Right lobe of liver (tissue), 6 donors: Measurements from ENCODE around the gene SYNE4. TPM values are rescaled to one million over a fixed set of nuclear protein-coding genes. Genes with fewer than 3 reads are reported as not detected.
"Not testable (repeated sequence)": the region's sequence is repeated elsewhere in the genome, so short reads cannot be mapped to it uniquely, and the experiment has no call there.

Experiments
- ATAC-seq, 4 donors: fragments of 200-7000 bp; cut with Tn5 transposase; one replicate each; pipeline ENCODE4 v1.9.1; 2020; ENCODE audit warnings: mild to moderate bottlenecking in 4 of 4, moderate library complexity in 4 of 4
- DNase-seq, 3 donors: peaks; one replicate each; pipeline ENCODE4 v3.0.0-alpha.2; 2020
- H3K27ac ChIP-seq, 3 donors: fragments of 200-600 bp; one replicate each; pipeline ENCODE4 v1.8.0; 2022
- H3K27me3 ChIP-seq, 2 donors: fragments of 200-600 bp; one replicate each; pipeline ENCODE4 v1.8.0; 2022
- H3K36me3 ChIP-seq, 4 donors: fragments of 200-600 bp; sonication (generic) in 1 of 4; one replicate each; pipeline versions ENCODE4 v1.5.1 to v1.8.0; 2017 to 2022; ENCODE audit warnings: control low read depth in 1 of 4
- H3K4me1 ChIP-seq, 4 donors: fragments of 200-600 bp; sonication (generic) in 1 of 4; one replicate each; pipeline versions ENCODE4 v1.5.1 to v1.8.0; 2017 to 2022; ENCODE audit warnings: control low read depth in 1 of 4
- H3K4me3 ChIP-seq, 3 donors: fragments of 200-600 bp; one replicate each; pipeline ENCODE4 v1.8.0; 2022
- H3K9me3 ChIP-seq, 4 donors: fragments of 200-600 bp; sonication (generic) in 1 of 4; one replicate each; pipeline versions ENCODE4 v1.5.1 to v1.8.0; 2017 to 2022; ENCODE audit warnings: control low read depth in 1 of 4
- POLR2A ChIP-seq: fragments of 450-650 bp; IDR thresholded peaks from one replicate; pipeline ENCODE4 v1.6.1; 2017; ENCODE audit warnings: antibody characterized with exemption, mild to moderate bottlenecking
- WGBS: methylation state at CpG from one replicate; pipeline ENCODE4 v1.1.6; 2018; ENCODE audit warnings: low coverage, low lambda C conversion rate; ENCODE audit not compliant: insufficient coverage; ENCODE audit errors: missing lambda C conversion rate; 5-methylcytosine and 5-hydroxymethylcytosine counted together
- intact Hi-C, 2 donors: fragments of 100-400 bp; cut with DNase I; formaldehyde crosslinking; loops; one replicate each; pipeline versions ENCODE4 v1.11.2 to v1.14.1; 2022
- total RNA-seq, 6 experiments: library from RNA; depleted of rRNA in 2 of 6; stranded (reverse); fragments of >200 nt in 2 of 6; fragmentation: NEBNext Ultra II Directional in 3 of 6; extraction: Animal tissue kit (Norgen Biotek cat#: 25700) in 3 of 6; gene quantifications; one replicate each; pipeline versions ENCODE4 v1.1.0 to v1.2.4, GENCODE V29; 2016 to 2023
- TF ChIP-seq, protein P1 (sequence below), 4 donors: fragments of 200-600 bp in 3 of 4; fragments of 450-650 bp in 1 of 4; IDR thresholded peaks; one replicate each; pipeline versions ENCODE4 v1.5.1 to v1.8.0; 2016 to 2022; ENCODE audit warnings: antibody characterized with exemption in 4 of 4, mild to moderate bottlenecking in 2 of 4
- donor health status: DM: no; HTN: yes; CAD: no.
- donor health status: DM: no; HTN: no; CAD: no.
- donor health status: DM: no; HTN: no; CAD: no.
- donor health status: DM: no; HTN: yes; CAD: no.
- donor health status: DM: no; HTN: yes; CAD: no.

The SYNE4 gene
- total RNA-seq, 6 experiments from 2014 or later = 3.9 to 7.5 (median 7.0) TPM

DNA sequence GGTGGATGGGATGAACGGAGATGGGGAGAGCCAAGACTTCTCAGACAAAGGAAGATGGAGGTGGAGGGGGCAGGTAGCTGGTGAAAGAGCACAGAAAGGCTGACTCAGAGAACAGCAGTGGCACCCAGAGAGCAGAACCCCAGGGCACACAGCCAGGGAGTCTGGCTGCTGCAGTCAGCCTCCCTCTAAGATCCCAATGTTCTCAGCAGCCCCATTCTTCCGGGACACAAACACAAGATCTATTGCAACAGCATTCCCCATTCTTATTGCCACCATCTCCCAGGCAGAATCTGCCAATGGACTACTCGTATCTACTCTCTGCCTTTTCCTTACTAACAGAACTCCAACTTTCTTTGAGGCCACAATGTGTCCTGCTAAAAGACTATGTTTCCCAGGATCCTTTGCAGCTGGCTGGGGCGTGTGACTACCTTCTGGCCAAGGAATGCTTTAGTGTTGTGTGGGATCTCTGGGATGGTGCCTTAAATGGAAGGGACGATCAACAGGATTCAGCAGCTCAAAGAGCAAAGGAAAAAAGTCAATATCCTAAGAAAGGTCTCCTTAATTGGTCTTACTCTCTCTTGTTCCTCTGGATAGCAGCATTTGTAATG is 37.9 kb upstream of the SYNE4 start:
- 88% methylated on average over 5 of the region's 5 CpGs for WGBS
- Histone ChIP-seq H3K4me1 (no peaks in the 10 kb centered on the region), H3K27me3 (no peaks in the 10 kb centered on the region), H3K36me3 (no peaks in the 10 kb centered on the region), H3K4me3 (no peak overlapping the region), H3K9me3 (no peaks in the 10 kb centered on the region), H3K27ac (no peak overlapping the region)
- intact Hi-C loops = no loop called here
- TF ChIP-seq POLR2A = no peak
- TF ChIP-seq, protein P1, sequence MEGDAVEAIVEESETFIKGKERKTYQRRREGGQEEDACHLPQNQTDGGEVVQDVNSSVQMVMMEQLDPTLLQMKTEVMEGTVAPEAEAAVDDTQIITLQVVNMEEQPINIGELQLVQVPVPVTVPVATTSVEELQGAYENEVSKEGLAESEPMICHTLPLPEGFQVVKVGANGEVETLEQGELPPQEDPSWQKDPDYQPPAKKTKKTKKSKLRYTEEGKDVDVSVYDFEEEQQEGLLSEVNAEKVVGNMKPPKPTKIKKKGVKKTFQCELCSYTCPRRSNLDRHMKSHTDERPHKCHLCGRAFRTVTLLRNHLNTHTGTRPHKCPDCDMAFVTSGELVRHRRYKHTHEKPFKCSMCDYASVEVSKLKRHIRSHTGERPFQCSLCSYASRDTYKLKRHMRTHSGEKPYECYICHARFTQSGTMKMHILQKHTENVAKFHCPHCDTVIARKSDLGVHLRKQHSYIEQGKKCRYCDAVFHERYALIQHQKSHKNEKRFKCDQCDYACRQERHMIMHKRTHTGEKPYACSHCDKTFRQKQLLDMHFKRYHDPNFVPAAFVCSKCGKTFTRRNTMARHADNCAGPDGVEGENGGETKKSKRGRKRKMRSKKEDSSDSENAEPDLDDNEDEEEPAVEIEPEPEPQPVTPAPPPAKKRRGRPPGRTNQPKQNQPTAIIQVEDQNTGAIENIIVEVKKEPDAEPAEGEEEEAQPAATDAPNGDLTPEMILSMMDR (IDR thresholded peaks at IDR 0.05) = no peak
- DNase-seq (no peak), ATAC-seq (no peak)

DNA sequence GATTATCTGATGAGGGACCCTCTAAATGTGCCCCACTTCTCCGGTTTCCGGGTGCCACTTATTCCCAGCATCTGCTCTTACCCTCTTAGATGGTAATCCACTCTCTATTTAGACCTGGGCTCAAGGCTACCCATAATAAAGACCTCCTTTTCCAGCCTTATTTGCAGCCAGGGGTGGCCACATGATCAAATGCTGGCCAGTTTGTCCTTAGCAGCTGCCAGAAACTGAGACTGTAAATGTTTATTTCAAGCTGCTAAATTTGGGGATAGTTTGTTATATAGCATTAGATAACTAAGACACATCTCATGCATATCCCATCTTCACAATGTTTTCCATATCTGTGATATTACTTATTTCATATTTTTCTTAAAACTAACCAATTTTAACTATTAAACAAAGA is 35.3 kb upstream of the SYNE4 start:
- intact Hi-C loops = no loop called here
- TF ChIP-seq POLR2A = no peak
- TF ChIP-seq, protein P1 (IDR thresholded peaks at IDR 0.05) = no peak
- DNase-seq (no peak), ATAC-seq (no peak)
- no peaks in the 10 kb centered on the region for H3K4me1 ChIP-seq
- H3K36me3 ChIP-seq = no peaks in the 10 kb centered on the region
- no peak overlapping the region for H3K4me3 ChIP-seq
- H3K9me3 ChIP-seq = no peaks in the 10 kb centered on the region
- no peaks in the 10 kb centered on the region for H3K27me3 ChIP-seq
- no peak overlapping the region for H3K27ac ChIP-seq
- WGBS = 82% methylated on average over 2 of the region's 2 CpGs

DNA sequence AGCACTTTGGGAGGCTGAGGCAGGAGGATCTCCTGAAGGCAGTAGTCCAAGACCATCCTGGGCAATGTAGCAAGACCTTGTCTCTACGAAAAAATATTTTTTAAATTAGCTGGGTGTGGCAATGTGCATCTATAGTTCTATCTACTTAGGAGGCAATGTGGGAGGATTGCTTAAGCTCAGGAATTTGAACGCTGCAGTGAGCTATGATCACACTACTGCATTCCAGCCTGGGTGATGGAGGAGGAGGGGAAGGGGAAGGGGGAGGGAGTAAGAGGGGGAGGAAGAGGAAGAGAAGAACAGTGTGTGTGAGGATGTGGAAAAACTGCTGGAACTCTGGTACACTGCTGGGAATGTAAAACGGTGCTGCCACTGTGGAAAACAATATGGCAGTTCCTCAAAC is 33.2 kb upstream of the SYNE4 start:
- Histone ChIP-seq H3K27ac (no peak overlapping the region), H3K4me3 (no peak overlapping the region)

DNA sequence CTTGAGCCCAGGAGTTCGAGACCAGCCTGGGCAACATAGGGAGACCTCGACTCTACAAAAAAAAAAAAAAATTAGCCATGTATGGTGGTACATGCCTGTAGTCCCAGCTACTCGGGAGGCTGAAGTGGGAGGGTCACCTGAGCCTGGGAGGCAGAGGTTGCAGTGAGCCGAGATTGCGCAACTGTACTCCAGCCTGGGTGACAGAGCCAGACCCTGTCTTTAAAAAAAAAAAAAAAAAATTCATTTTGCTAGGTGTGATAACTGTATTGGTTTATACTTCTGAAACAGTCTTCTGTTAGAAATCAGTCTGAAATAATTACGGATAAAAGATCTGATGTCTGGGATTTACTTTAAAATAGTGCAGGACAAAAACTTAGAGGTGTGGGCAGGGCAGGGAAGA is 32.5 kb upstream of the SYNE4 start:
- ATAC-seq, H3K36me3 ChIP-seq, H3K4me3 ChIP-seq, DNase-seq, H3K4me1 ChIP-seq, intact Hi-C loops, H3K27me3 ChIP-seq, H3K9me3 ChIP-seq, H3K27ac ChIP-seq: not testable (repeated sequence)
- 77% methylated on average over 6 of the region's 6 CpGs for WGBS

More for the DNA sequence above, 33.2 kb upstream of the SYNE4 start:
- ATAC-seq (peak in 1 of 4 donors; percentile 69), DNase-seq (no peak)
- no peaks in the 10 kb centered on the region for H3K9me3 ChIP-seq
- intact Hi-C loops = no loop called here
- H3K27me3 ChIP-seq = no peaks in the 10 kb centered on the region
- 35% methylated on average over 3 of the region's 3 CpGs for WGBS
- no peaks in the 10 kb centered on the region for H3K4me1 ChIP-seq
- TF ChIP-seq, protein P1 (IDR thresholded peaks at IDR 0.05) = no peak
- no peak for TF ChIP-seq POLR2A
- no peaks in the 10 kb centered on the region for H3K36me3 ChIP-seq

DNA sequence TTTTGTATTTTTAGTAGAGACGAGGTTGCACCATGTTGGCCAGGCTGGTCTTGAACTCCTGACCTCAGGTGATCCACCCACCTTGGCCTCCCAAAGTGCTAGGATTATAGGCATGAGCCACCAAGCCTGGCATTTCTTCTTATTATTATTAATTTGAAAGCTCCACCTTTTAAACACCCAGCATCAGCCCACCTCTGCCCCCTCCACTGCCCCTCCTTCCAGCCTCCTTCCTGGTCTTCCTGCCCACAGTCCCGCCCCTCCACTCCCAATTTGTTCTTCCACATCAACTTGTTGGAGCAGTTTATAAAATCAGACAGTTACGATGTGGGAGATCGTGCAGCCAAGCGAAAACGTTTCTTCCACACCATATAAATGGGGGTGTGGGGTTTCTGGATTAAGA is 31.9 kb upstream of the SYNE4 start:
- Histone ChIP-seq H3K9me3 (no peaks in the 10 kb centered on the region), H3K4me3 (no peak overlapping the region), H3K4me1 (no peaks in the 10 kb centered on the region), H3K36me3 (no peaks in the 10 kb centered on the region), H3K27me3 (no peaks in the 10 kb centered on the region), H3K27ac (no peak overlapping the region)
- 92% methylated on average over 5 of the region's 6 CpGs for WGBS
- ATAC-seq (no peak), DNase-seq (no peak)
- intact Hi-C loops = no loop called here
- TF ChIP-seq POLR2A = no peak
- TF ChIP-seq, protein P1 (IDR thresholded peaks at IDR 0.05) = no peak
